GM12891 (cell line): ENCODE measurements around the gene IL1RAPL2.

Experiments used
- PAX5 ChIP-seq: IDR thresholded peaks from 2 replicates; pipeline ENCODE4 v1.6.1; 2011; ENCODE audit warnings: low read length, moderate library complexity, mild to moderate bottlenecking; ENCODE audit not compliant: insufficient read depth, severe bottlenecking
- POLR2A ChIP-seq: IDR thresholded peaks from 2 replicates; pipeline ENCODE4 v1.6.1; 2011; ENCODE audit warnings: low read depth, low read length, control low read depth
- POLR2AphosphoS5 ChIP-seq: IDR thresholded peaks from 2 replicates; pipeline ENCODE4 v1.6.1; 2011; ENCODE audit warnings: low read depth, low read length, control low read depth
- POU2F2 ChIP-seq: IDR thresholded peaks from 2 replicates; pipeline ENCODE4 v1.6.1; 2011; ENCODE audit warnings: low read depth, mild to moderate bottlenecking, control low read depth, low read length, moderate library complexity
- TAF1 ChIP-seq: IDR thresholded peaks from 2 replicates; pipeline ENCODE4 v1.6.1; 2011; ENCODE audit warnings: low read depth, low read length, control low read depth

- TF ChIP-seq POLR2A = no peak
- no peak for TF ChIP-seq POLR2AphosphoS5
- TF ChIP-seq TAF1 = no peak
- no peak for TF ChIP-seq POU2F2
- no peak for TF ChIP-seq PAX5
Measured at GRCh38 chrX:105349476-105349875, 783.5 kb downstream of the IL1RAPL2 start.
